OCI-LY7 (cell line): Measurements from ENCODE around the gene PYGB. TPM values are rescaled to one million over a fixed set of nuclear protein-coding genes. Genes with fewer than 3 reads are reported as not detected.

Experiments used
- BruUV-seq: library from RNA; stranded (reverse); fragments of 400-500 nt; replicated peaks from 2 replicates; lab custom pipeline; 2021; lab: Mats Ljungman, UMichigan
- CTCF ChIA-PET: fragments of 300-600 bp; sonication (Branson Sonifier 250); formaldehyde crosslinking; loops from one replicate; lab custom pipeline; 2022; ENCODE audit warnings: antibody characterized with exemption; ENCODE audit not compliant: unreplicated experiment; lab: Charles Lee
- POLR2A ChIA-PET: fragments of 300-600 bp; sonication (Branson Sonifier 250); formaldehyde crosslinking; loops from one replicate; lab custom pipeline; 2022; ENCODE audit warnings: antibody characterized with exemption; lab: Charles Lee
- DNase-seq: peaks from one replicate; pipeline ENCODE4 v3.0.0-alpha.2; 2015; ENCODE audit warnings: low spot score
- H2AFZ ChIP-seq: fragments of 200-600 bp; sonication (generic), shearing (Covaris generic); 2 replicates; pipeline ENCODE4 v1.6.1; 2014; ENCODE audit warnings: mild to moderate bottlenecking, antibody characterized with exemption, low read length, moderate library complexity
- H3K27ac ChIP-seq: fragments of 200-600 bp; sonication (generic); 2 replicates; pipeline ENCODE4 v1.5.1; 2014; ENCODE audit warnings: mixed run types, low read depth, mild to moderate bottlenecking, moderate library complexity, low read length, inconsistent platforms; ENCODE audit not compliant: poor library complexity, severe bottlenecking
- H3K36me3 ChIP-seq: fragments of 200-600 bp; sonication (generic); 2 replicates; pipeline ENCODE4 v1.6.1; 2014; ENCODE audit warnings: mild to moderate bottlenecking, antibody characterized with exemption, low read length, moderate library complexity, mixed read lengths; ENCODE audit not compliant: insufficient read depth
- H3K4me1 ChIP-seq: fragments of 200-600 bp; sonication (generic); 2 replicates; pipeline ENCODE4 v1.5.1; 2014; ENCODE audit warnings: mild to moderate bottlenecking, low read length; ENCODE audit not compliant: insufficient read depth, poor library complexity, severe bottlenecking
- H3K4me2 ChIP-seq: fragments of 200-600 bp; sonication (generic); 2 replicates; pipeline ENCODE4 v1.6.1; 2014; ENCODE audit warnings: mild to moderate bottlenecking, low read length
- H3K4me3 ChIP-seq: fragments of 200-600 bp; sonication (generic); 2 replicates; pipeline ENCODE4 v1.5.1; 2014; ENCODE audit warnings: mild to moderate bottlenecking, low read depth, low read length; ENCODE audit not compliant: poor library complexity, severe bottlenecking
- H3K79me2 ChIP-seq: fragments of 200-600 bp; sonication (generic); 2 replicates; pipeline ENCODE4 v1.6.1; 2016; ENCODE audit warnings: low read depth, mild to moderate bottlenecking, low read length, moderate library complexity, mixed read lengths; ENCODE audit not compliant: insufficient read depth
- H3K9me2 ChIP-seq: fragments of 200-600 bp; sonication (generic); 2 replicates; pipeline ENCODE4 v1.6.1; 2016; ENCODE audit warnings: mild to moderate bottlenecking, low read length, mixed read lengths; ENCODE audit not compliant: insufficient read depth
- H3K9me3 ChIP-seq: fragments of 200-600 bp; sonication (generic); 2 replicates; pipeline ENCODE4 v1.6.1; 2014; ENCODE audit warnings: mild to moderate bottlenecking, mixed run types, low read length, mixed read lengths
- H4K20me1 ChIP-seq: fragments of 200-600 bp; sonication (generic); 2 replicates; pipeline ENCODE4 v1.6.1; 2014; ENCODE audit warnings: mild to moderate bottlenecking, antibody characterized with exemption, low read length, moderate library complexity, mixed read lengths; ENCODE audit not compliant: insufficient read depth
- CTCF ChIP-seq: fragments of 200-600 bp; sonication (generic); conservative IDR thresholded peaks from 2 replicates; pipeline ENCODE4 v1.5.1; 2014; ENCODE audit warnings: mild to moderate bottlenecking, antibody characterized with exemption, low read length, moderate library complexity, mixed read lengths
- EZH2phosphoT487 ChIP-seq: fragments of 200-600 bp; sonication (generic); IDR thresholded peaks from 2 replicates; pipeline ENCODE4 v1.6.1; 2018; ENCODE audit warnings: low read depth, borderline replicate concordance, mild to moderate bottlenecking, mixed run types, antibody characterized with exemption, low read length, moderate library complexity, mixed read lengths
- intact Hi-C: fragments of 100-400 bp; cut with micrococcal nuclease; formaldehyde crosslinking; loops from one replicate; pipeline ENCODE4 v1.10.0; 2022; ENCODE audit not compliant: unreplicated experiment
- total RNA-seq, 2 experiments: library from RNA; depleted of rRNA in 1 of 2; stranded (reverse); fragments of >200 nt in 1 of 2; shearing (Covaris generic) in 1 of 2; gene quantifications; 2 replicates each; pipeline ENCODE4 v1.2.3, GENCODE V29; 2014 to 2022

Gene PYGB
- total RNA-seq, 2 experiments from 2014 or later, result 4.9 to 7.0 TPM

GRCh38 chr20:25277941-25278521 lies 30.1 kb downstream of the PYGB start:
- BruUV-seq, result no TSS peak
- Histone ChIP-seq H3K9me2 (no peaks in the 10 kb centered on the region), H3K9me3 (no peaks in the 10 kb centered on the region), H3K4me2 (no peak overlapping the region), H4K20me1 (peaks cover 27% of the 10 kb centered on the region), H3K79me2 (no peaks in the 10 kb centered on the region), H3K4me3 (no peak overlapping the region), H3K4me1 (peaks cover 32% of the 10 kb centered on the region), H2AFZ (no peak overlapping the region), H3K36me3 (no peaks in the 10 kb centered on the region; the same call in 1 of the 2 replicates), H3K27ac (no peak overlapping the region)
- POLR2A ChIA-PET, result interaction anchor here (0.7 kb wide), 1 partner anchor 136 kb away, joined by 3 read pairs; no protein-coding TSS in a partner anchor
- TF ChIP-seq EZH2phosphoT487 (no peak), CTCF (no peak)
- DNase-seq, result no peak
- CTCF ChIA-PET, result no interaction called here
- intact Hi-C loops, result no loop called here

GRCh38 chr20:25278636-25279361 lies 30.9 kb downstream of the PYGB start:
- no peak for DNase-seq
- H3K4me3 ChIP-seq, result no peak overlapping the region
- no peaks in the 10 kb centered on the region for H3K9me2 ChIP-seq
- H3K27ac ChIP-seq, result no peak overlapping the region
- peaks cover 32% of the 10 kb centered on the region for H3K4me1 ChIP-seq
- intact Hi-C loops, result no loop called here
- no peaks in the 10 kb centered on the region for H3K9me3 ChIP-seq
- no peak overlapping the region for H2AFZ ChIP-seq
- no peaks in the 10 kb centered on the region for H3K79me2 ChIP-seq
- ChIA-PET POLR2A (no interaction called here), CTCF (interaction anchor here (0.6 kb wide), 1 partner anchor 179 kb away, joined by 3 read pairs; no protein-coding TSS in a partner anchor)
- TF ChIP-seq EZH2phosphoT487, result no peak
- TF ChIP-seq CTCF, result no peak
- H3K36me3 ChIP-seq, result no peaks in the 10 kb centered on the region; the same call in 1 of the 2 replicates
- H3K4me2 ChIP-seq, result no peak overlapping the region
- BruUV-seq, result no TSS peak
- H4K20me1 ChIP-seq, result peaks cover 28% of the 10 kb centered on the region

- no peak overlapping the region for H3K4me2 ChIP-seq
- BruUV-seq, result no TSS peak
- CTCF ChIA-PET, result interaction anchor here (0.6 kb wide), 1 partner anchor 178 kb away, joined by 3 read pairs; no protein-coding TSS in a partner anchor
- H3K36me3 ChIP-seq, result no peaks in the 10 kb centered on the region; the same call in 1 of the 2 replicates
- DNase-seq, result no peak
- no peaks in the 10 kb centered on the region for H3K9me2 ChIP-seq
- H3K9me3 ChIP-seq, result no peaks in the 10 kb centered on the region
- POLR2A ChIA-PET, result no interaction called here
- H3K4me3 ChIP-seq, result no peak overlapping the region
- peaks cover 32% of the 10 kb centered on the region for H3K4me1 ChIP-seq
- H4K20me1 ChIP-seq, result peaks cover 28% of the 10 kb centered on the region
- H3K27ac ChIP-seq, result no peak overlapping the region
- intact Hi-C loops, result no loop called here
- H2AFZ ChIP-seq, result no peak overlapping the region
- no peaks in the 10 kb centered on the region for H3K79me2 ChIP-seq
- no peak for TF ChIP-seq EZH2phosphoT487
- no peak for TF ChIP-seq CTCF
Measured at GRCh38 chr20:25279403-25279802, 31.5 kb downstream of the PYGB start.
